GM18507 (cell line): ENCODE data around the gene FBXL7.

Experiments used
- DNase-seq: peaks from one replicate; pipeline ENCODE4 v3.0.0; 2011; ENCODE audit warnings: low read depth; ENCODE audit not compliant: insufficient read length; ENCODE audit errors: extremely low spot score
- FAIRE-seq: peaks from 2 replicates; lab custom pipeline; 2011; peaks lifted over from hg19 to GRCh38; lab: Jason Lieb, UNC

The FBXL7 gene

DNA sequence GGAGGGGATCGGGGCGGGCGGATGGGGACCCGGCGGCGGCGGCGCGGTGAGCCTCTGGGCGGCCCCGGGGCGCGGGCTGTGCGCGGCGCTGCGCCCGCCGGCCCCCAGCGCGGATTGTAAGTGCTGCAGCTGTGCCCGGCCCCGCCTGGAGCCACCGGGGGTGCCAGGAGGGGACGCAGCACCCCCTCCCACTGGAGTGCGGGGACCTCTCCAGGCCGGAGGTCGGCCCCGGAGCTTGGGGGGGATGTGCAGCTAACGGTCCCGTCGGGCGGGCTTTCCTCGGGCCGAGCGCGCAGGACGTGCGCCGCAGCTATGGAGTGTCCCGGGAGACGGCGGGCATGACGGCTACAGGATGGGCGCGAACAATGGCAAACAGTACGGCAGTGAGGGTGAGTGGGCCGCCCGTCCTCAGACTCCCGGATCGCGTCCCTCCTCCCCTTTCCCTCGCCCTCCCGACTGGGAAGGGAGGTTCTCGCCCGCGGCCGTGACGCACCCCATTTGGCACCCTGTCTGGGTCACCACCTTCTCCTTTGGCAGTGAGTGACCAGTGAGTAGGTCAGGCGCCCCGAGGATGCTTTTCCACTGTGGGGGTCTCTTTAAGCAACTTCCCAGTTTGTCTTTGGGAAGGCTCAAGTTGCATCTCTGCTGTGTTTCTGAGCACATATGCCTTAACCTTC, 483 bp downstream of the FBXL7 start:
- DNase-seq (no peak), FAIRE-seq (no peak)

DNA sequence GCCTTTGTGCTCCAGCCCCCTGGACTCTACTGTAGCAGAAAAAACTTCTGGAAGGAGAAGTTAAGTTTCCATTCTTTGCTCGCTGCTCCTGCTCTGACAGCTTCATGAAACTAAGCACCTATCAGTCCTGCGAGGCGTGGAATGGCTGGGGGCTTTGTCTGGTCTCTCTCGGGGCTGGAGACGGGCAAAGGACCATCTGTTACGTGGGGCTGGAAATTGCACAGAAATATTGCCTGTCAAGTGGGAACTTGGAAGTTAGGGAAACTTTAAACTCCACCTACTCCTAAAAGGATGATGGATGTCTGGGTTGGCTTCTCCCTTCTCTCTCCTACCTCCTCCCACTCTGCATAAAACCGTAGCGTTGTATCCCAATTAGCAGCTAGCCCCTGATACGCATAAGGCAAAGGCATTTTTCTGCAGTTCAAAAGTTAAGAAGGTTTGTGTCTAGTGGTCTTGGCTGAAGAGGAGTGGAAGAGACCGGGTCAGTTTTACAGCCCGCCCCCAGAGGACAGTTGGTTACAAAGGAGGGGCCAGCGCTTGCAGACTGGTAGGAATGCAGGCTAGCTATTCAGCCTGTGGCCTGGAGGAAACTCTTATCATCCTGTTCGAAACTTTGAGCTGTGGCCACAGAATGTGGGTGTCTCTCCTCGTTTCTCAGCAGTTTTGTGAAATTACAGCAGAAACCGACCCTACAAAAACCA, 1.3 kb downstream of the FBXL7 start:
- DNase-seq (no peak), FAIRE-seq (no peak)

DNA sequence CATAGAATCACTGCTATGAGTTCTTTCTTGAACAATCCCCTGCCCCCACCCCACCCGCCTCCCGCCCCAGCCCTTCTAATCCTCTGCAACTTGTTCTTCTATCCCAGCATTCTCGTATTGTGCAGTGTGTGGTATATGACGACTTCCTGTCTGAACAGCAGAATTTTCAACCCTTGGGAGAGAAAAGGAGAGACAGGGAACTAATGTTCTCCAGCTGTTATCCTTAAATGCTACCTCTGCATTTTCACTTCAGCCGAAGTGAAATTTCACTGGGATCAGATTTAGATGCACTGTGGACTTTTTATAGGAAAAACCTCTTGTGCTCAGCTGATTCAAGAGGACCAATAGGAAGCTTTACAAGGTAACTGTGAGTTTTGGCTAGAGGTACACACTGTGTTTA, 2.2 kb downstream of the FBXL7 start:
- FAIRE-seq = no peak
- no peak for DNase-seq

DNA sequence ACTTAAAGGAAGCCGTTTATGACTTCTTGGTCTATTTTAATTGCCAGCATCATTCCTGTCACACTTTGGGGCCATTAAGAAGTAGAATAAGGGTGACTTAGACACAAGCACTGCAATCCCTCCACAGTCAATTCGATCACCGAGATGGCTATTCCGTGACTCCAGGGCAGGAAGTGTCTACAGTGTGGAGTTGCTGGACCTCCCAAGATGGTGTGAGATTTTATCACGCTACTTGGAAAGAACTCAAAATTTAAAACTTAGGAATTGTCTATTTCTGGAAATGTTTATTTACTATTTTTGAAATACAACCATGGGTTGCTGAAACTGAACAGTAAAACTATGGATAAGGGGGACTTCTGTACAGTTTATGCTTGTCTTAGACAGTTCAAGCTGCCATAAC, 6.2 kb downstream of the FBXL7 start:
- FAIRE-seq (no peak), DNase-seq (no peak)

DNA sequence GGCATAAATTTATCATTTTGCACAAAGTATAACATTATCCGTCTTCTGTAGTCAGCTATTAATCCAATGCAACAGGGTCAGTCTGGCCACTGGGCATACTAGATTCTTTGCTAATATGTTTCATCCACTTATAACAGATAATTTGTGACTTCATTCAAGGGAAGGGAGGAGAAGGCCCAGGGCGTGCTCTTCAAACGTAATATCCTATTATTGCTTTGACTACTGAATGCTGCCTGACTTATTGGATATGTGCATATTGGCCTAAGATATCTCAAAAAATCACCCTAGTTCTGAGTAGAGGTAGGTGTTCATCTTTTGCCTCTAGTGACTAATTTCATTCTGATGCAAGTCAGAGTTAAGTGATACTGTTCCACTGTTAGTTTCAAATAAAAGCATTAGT, 6.9 kb downstream of the FBXL7 start:
- DNase-seq (no peak), FAIRE-seq (no peak)

DNA sequence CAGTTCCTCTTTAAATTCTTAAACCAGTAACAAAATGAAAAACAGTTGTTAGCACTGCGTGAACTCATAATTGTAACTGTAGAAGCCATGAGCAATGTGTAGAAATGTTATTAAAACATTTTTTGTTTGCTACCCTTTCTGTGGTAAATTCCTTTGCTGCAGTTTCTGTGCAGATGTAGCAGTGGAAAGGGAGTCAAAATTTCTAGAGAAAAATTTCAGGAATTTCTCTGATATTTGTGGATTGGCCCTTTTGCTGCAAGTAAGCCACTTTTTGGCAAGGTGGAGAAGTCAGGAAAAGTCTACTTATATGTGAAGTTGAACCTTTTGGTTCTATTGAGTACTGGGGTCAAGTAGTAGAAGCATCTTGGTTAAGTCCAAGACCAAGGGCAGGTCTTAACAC, 10.1 kb downstream of the FBXL7 start:
- FAIRE-seq (no peak), DNase-seq (no peak)

DNA sequence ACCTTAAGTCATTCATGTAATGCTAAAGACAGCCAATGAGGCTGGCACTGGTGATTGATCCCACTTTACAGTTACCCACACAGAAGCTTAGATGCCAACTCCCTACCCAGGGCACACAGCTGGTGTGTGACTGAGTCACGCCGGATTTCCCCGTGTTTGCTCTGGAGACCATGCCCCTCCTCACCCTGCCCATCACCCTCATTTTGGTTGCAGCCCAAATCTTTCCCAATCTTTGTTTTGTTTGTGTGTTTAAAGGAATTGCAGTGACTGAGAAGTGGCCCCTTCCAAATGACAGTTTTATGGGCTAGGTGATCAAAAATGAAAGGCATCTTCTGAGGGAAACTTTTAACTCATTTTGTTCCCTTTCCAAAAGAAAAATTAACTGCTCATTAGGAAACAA, 10.9 kb downstream of the FBXL7 start:
- FAIRE-seq (no peak), DNase-seq (no peak)

DNA sequence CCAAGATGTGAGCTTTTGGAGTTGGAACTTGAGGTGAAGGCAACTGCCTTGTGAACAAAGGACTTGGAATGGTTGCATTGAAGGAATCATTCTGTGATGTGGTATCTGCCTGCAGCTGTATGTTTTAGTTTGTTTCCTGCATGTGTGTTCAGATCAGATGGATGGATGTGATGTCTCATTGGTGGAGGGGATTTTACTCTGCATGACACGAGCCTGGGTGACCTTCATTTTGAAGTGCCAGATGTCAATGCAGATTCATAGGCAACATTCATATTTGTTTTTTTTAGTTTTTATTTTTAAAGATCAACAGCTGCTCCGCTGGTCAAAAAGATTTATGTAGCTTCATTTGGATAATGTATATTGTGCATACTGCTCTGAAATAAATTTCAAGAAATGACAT, 13.5 kb downstream of the FBXL7 start:
- FAIRE-seq (no peak), DNase-seq (no peak)

DNA sequence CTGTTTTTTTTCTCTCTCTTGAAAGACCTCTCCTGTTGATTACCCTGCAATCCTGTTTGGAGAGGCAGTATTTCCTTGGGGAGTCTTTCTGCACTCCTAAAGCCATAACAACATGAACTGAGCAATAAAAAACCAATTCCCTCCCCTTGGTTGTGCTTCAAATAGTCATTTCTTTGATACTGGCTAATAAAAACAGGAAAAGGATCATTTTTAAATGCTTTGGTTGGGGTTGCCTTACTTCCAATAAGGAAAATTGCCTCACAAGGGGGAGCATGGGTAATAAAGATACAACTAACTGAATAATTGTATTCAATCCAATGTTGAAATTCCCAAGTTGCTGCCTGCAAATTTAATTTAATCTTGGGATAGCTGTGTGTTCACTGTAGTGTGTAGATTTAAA, 13.9 kb downstream of the FBXL7 start:
- DNase-seq (no peak), FAIRE-seq (no peak)

DNA sequence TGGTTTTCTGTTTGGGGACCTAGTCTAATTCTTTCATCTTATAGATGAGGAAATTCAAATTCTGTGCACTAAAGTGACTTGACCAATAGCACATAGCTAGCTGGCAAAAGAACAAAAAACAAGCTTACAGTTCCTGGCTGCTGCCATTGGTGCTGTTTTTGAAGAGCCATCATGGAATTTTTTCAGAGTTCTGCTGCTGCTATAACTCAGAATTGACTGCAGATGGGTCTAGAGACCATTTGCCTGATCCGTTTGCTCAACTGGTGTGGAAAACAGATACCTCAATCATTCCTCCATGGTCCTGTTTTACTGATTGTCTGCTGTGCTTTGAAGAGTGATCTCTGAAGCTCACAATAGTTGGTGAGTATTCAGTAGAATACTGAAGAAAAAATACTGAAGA, 15.2 kb downstream of the FBXL7 start:
- no peak for DNase-seq

DNA sequence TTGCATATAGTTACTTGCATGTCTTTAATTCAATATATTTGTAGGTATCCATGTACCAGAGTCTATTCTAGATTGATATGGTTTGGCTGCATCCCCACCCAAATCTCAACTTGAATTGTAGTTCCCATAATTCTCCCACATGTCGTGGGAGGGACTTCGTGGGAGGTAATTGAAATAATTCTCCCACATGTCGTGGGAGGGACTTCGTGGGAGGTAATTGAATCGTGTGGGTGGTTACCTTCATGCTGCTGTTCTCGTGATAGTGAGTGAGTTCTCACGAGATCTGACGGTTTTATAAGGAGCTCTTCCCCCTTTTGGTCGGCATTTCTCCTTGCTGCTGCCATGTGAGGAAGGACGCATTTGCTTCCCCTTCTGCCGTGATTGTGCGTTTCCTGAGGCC, 16.5 kb downstream of the FBXL7 start:
- FAIRE-seq (no peak), DNase-seq (no peak)

More for the DNA sequence above, 15.2 kb downstream of the FBXL7 start:
- no peak for FAIRE-seq

DNA sequence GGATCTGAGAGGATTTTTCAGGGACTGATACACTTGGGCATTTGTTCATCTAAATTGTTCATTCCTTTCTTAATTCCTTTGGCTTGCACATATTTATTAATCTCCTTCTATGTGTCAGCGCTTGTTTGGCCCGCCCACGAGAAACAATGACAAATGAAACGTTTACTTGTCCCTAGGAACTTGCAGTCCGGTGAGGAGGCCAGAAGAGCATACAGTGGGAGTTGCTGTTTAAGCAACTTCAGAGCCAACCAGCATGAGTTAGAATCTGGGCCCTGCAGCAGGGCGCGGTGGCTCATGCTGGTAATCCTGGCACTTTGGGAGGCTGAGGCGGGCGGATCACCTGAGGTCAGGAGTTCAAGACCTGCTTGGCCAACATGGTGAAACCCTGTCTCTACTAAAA, 18.8 kb downstream of the FBXL7 start:
- no peak for FAIRE-seq
- no peak for DNase-seq

DNA sequence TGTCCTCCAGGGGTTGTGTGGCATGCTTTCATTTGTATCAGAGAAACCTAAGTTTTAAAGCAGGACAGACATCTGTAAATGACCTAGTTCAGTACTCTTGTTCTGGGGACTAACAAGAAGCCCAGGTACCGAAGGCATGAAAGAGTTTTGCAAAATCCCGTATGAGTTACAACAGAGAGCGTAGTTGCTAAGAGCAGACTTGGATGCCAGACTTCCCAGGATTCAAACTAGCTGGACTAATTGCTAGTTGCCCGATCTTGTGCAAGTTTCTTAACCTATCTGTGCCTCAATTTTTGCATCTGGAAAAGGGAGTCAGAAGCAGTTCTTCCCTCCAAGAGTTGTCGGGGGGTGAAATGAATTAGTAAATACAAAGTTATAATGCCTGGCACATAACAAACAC, 20.9 kb downstream of the FBXL7 start:
- DNase-seq (no peak), FAIRE-seq (no peak)

DNA sequence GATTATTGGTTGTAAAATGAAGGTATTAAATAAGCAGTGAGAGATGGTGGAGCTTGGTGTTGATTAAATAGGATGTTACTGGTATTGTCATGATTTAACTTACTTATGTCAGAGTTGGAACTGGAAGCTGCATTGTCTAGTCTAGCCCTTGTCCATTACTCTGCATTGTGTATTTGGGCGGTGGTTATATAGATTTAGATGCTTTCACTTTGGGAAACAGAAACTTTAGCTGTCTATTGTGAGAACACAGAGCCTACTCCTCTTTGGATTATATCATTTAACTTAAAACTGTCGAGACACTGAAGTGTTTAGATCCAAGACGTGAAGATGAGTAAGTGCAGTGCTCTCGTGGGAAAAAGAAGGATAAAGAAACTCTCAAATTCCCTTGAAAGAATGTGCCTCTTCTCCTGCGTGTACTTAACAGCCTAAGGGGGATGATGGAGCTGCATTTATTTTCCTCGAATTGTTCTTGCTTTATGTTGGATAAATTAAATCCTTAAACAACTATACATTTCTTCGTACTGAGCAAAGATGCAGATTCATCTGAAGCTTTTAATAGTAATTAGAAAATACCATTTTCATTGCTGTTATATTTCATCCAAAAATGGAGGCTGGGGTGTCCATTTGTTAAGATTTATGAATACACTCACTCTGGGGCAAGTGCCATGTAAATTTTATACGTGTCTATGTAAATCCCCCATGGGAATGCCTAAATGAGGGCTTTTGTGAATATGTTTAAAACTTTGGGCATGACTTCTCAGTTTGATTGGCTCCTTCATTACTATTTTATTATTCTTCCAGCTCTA, 21.6 kb downstream of the FBXL7 start:
- FAIRE-seq = no peak
- no peak for DNase-seq

DNA sequence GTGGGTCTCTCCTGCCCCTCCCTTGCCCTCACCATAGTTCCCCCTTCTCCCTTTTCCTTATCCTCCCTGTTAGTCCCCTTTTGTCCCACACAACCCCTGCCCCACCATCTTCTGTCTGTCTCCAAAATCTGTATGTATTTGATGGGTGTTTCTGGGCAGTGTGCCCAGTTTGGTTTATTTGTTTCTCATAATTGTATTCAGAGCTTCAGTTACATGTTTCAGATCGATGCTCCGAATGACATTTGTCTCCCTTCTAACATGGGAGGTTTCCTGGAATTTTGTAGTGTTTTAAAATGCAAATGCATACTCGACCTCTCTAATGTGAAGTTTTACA, 22.2 kb downstream of the FBXL7 start:
- no peak for DNase-seq
- FAIRE-seq = no peak

DNA sequence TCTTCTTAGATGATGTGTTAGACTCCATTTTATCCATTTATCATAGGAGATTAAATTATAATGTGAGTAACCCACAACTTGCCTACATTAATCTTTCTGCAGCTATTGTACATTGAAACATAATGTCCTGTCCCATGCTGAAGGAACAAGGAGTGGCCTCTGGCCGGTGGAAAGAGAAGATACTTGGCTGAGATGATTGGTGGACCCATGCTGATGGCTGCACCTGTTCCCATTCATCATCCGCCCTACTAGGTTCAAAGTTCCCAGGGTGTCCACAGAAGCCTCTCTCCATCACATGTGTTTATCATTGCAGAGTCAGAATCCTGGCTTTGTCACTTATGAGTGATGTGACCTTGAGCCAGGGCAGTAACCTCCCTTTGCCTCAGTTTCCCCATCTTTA, 24.7 kb downstream of the FBXL7 start:
- no peak for FAIRE-seq
- no peak for DNase-seq

DNA sequence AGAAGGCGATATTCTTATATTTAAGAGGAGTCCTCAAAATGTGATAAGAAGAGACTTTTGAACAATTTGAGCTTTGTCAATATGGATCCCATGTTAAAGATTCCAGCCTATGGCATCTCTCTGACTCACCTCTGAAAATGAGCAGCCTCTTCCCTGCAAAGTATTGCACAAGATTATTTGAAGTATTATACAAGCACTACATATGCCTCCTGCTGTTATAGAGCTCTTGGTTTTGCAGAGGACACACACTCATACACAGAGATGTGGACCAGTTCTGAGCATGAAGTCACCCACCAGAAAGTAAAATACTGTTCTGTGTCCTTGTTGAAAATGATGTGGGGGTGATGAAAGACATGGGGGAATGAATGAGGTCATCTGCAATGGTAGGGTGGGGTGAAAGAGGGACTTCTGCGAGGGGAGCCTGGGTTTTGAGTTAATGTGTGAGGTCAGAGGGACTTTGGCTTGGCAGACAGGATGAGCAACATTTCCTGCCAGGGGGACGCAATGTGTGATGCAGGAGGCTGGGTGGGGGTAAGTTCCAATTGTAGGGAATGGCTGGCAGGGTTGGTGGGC, 25.8 kb downstream of the FBXL7 start:
- no peak for DNase-seq
- no peak for FAIRE-seq

DNA sequence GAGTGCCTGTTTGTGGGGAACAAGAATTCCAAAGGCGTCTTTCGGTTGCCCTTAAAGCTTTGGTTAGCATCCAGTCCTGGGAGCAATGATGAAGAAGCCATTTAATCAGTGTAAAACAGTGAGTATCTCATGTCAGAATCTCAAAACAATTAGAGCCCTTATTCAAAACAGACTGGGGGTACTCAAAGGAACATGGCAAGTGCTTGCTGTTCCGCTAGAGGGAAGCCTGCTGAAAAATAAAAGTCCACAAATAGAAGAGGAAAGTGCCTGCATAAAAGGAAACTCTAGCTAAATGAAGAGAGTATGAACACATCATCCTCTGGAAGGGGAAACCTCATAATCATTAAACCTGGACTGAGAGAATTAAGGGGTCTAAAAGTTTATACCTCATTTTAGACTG, 26.4 kb downstream of the FBXL7 start:
- DNase-seq = no peak

DNA sequence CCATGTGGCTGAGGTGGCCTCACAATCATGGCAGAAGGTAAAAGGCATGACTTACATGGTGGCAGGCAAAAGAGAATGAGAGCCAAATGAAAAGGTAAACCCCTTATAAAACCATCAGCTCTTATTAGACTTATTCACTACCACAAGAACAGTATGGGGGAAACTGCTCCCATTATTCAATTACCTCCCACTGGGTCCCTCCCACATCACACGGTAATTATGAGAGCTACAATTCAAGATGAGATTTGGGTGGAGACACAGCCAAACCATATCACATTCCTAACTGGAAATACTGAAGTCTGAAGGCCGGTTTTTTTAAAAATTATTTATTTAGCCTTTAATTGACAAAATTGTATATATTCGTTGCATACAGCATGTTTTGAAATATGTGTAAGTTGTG, 28.5 kb downstream of the FBXL7 start:
- DNase-seq (no peak), FAIRE-seq (no peak)

More for the DNA sequence above, 26.4 kb downstream of the FBXL7 start:
- FAIRE-seq = no peak

DNA sequence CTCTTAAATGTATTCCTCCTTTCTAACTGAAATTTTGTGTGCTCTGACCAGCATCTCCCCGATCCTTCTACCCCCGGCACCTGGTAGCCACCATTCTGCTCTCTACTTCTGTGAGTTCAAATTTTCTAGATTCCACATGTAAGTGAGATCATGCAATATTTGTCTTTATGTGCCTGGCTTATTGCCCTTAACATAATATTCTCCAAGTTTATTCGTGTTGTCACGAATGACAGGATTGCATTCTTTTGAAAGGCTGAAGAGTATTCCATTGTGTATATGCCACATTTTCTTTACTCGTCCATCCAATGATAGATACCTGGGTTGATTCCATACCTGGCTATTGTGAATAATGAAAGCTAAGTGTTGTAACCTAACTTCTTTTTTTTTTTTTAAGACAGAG, 29.0 kb downstream of the FBXL7 start:
- DNase-seq (no peak), FAIRE-seq (no peak)

DNA sequence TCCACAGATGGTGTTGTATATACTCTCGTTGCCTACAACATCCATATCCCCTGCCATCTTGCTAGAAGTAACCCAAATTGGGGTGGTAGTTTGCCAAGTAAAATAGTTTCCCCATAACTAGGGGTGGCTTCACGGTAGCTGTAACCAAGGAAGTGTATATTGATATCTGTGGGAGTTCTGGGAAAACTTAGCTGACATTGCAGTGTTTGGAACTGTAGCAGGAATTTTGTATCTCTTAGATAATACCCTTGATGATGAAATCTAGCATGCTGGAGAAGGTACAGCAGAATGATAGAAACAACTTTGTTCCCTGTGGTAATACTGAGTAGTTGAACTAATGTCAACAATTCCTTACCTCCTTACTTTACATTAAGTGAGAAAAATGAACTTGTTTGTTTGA, 29.8 kb downstream of the FBXL7 start:
- FAIRE-seq = no peak

More for the DNA sequence above, 29.8 kb downstream of the FBXL7 start:
- no peak for DNase-seq
